ENCODE data around the gene TBC1D30.

Gene TBC1D30

GRCh38 chr12:64882687-64883086 is 58.2 kb downstream of the TBC1D30 start:
- no peak for TF ChIP-seq CTCF (IDR thresholded peaks at IDR 0.05; ENCODE audit: control insufficient read depth, extremely low read depth, insufficient read depth)
- DNase-seq (ENCODE audit: low read depth), result no peak
- H3K4me3 ChIP-seq (ENCODE audit: low read depth, low read length), result no peak overlapping the region

GRCh38 chr12:64883264-64884163 is 59.1 kb downstream of the TBC1D30 start:
- 0 out of 2 replicates have a peak, but pooled peaks have one; percentile 5 for TF ChIP-seq CTCF (IDR thresholded peaks at IDR 0.05; ENCODE audit: control insufficient read depth, extremely low read depth, insufficient read depth)
- H3K4me3 ChIP-seq (ENCODE audit: low read depth, low read length), result no peak overlapping the region
- no peak for DNase-seq (ENCODE audit: low read depth)

GRCh38 chr12:64884164-64884542 is 59.7 kb downstream of the TBC1D30 start:
- DNase-seq (ENCODE audit: low read depth), result no peak
- H3K4me3 ChIP-seq (ENCODE audit: low read depth, low read length), result no peak overlapping the region
- TF ChIP-seq CTCF (IDR thresholded peaks at IDR 0.05; ENCODE audit: control insufficient read depth, extremely low read depth, insufficient read depth), result no peak

GRCh38 chr12:64884728-64885127 is 60.3 kb downstream of the TBC1D30 start:
- DNase-seq (ENCODE audit: low read depth), result no peak
- TF ChIP-seq CTCF (IDR thresholded peaks at IDR 0.05; ENCODE audit: control insufficient read depth, extremely low read depth, insufficient read depth), result no peak
- no peak overlapping the region for H3K4me3 ChIP-seq (ENCODE audit: low read depth, low read length)

- no peak overlapping the region for H3K4me3 ChIP-seq (ENCODE audit: low read depth, low read length)
- DNase-seq (ENCODE audit: low read depth), result peak; percentile 88
- TF ChIP-seq CTCF (IDR thresholded peaks at IDR 0.05; ENCODE audit: control insufficient read depth, extremely low read depth, insufficient read depth), result no peak
Measured at GRCh38 chr12:64889434-64890216, 65.2 kb downstream of the TBC1D30 start.

GRCh38 chr12:64890873-64891468 is 66.5 kb downstream of the TBC1D30 start:
- peak; percentile 68 for TF ChIP-seq CTCF (IDR thresholded peaks at IDR 0.05; ENCODE audit: control insufficient read depth, extremely low read depth, insufficient read depth)
- no peak overlapping the region for H3K4me3 ChIP-seq (ENCODE audit: low read depth, low read length)
- DNase-seq (ENCODE audit: low read depth), result no peak

Measured in LNCaP clone FGC (cell line).